ENCODE results near the gene COL27A1. TPM values are rescaled to one million over a fixed set of nuclear protein-coding genes. Genes with fewer than 3 reads are reported as not detected.

The COL27A1 gene
- total and polyA plus RNA-seq, 12 donors = 3.0 to 99.8 (median 11.9) TPM

DNA sequence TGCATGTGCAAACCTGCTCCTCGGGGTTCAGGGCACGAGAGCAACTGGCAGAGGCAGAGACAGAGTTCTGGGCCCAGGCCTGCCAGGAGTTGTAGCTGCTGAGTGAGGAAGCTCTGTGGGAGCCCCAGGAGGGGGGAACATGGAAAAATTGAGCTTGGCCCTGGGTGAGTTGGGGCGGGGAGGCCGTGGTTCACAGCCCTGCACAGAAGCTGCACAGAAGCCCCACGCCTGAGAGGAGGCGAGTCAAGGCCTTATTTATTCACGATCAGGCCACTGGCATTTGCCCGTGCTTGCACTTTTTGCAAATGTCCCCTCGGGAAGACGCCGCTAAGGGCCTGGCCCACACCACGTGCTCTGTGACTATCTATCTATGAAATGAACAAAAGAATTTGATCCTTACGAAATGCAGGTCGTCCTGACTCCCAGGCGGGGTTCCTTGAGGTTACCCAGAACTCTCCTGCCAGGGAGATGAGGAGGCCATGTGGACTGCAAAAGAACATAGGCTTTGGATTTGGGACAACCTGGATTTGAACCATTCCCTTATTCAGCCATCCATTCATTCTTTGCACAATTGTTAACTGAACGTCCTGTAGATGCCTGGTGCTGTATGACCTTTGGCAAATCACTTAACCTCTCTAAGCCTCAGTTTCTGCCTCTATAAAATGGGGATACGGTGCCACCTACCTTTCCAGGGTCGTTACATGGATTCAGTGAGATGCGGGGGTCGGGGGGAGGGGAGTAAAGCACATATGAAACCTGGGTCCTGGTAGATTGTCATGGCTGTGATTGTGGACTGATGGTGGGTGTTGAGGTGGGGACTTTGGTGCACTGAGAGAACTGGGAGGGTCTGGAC is 17.9 kb downstream of the COL27A1 start:
- H3K4me3 ChIP-seq = no peak overlapping the region
- WGBS, 4 donors = 62 to 72% (median 65%) methylated on average over 17 to 20 of the region's 20 CpGs
- peak in 5 of 7 donors; percentile 30 to 87 (median 49) for DNase-seq
- H3K27me3 ChIP-seq = no peaks in the 10 kb centered on the region
- peak overlapping the region in 2 of 5 donors; percentile 40 to 84 for H3K27ac ChIP-seq
- intact Hi-C loops (cut with DNase I) = no loop called here
- H3K9me3 ChIP-seq (replicated peaks in 1 of 3) = no peaks in the 10 kb centered on the region
- TF ChIP-seq, protein P1, sequence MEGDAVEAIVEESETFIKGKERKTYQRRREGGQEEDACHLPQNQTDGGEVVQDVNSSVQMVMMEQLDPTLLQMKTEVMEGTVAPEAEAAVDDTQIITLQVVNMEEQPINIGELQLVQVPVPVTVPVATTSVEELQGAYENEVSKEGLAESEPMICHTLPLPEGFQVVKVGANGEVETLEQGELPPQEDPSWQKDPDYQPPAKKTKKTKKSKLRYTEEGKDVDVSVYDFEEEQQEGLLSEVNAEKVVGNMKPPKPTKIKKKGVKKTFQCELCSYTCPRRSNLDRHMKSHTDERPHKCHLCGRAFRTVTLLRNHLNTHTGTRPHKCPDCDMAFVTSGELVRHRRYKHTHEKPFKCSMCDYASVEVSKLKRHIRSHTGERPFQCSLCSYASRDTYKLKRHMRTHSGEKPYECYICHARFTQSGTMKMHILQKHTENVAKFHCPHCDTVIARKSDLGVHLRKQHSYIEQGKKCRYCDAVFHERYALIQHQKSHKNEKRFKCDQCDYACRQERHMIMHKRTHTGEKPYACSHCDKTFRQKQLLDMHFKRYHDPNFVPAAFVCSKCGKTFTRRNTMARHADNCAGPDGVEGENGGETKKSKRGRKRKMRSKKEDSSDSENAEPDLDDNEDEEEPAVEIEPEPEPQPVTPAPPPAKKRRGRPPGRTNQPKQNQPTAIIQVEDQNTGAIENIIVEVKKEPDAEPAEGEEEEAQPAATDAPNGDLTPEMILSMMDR (IDR thresholded peaks at IDR 0.05) = no peak
- no peak for TF ChIP-seq POLR2A (IDR thresholded peaks at IDR 0.05)
- H3K36me3 ChIP-seq (replicated peaks in 1 of 2) = no peaks in the 10 kb centered on the region
- peaks cover 17 to 60% of the 10 kb centered on the region in 2 donors for H3K4me1 ChIP-seq (replicated peaks in 1 of 2)

DNA sequence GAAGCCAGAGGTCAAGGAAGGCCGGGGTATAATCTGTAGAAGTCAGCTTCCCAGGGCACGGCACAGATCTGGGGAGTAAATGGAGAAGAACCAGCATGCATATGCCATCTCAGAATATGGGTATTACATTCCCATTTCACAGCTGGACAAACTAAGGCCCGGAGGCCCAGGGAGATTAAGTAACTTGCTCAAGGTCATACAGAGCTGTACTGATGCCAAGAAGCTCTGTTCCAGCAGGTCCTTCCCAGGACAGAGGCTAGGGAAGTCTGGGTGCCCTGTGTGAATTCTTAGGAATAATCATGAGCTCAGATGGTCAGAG is 19.2 kb downstream of the COL27A1 start:
- WGBS, 4 donors = 51 to 76% (median 57%) methylated on average over 3 of the region's 3 CpGs

DNA sequence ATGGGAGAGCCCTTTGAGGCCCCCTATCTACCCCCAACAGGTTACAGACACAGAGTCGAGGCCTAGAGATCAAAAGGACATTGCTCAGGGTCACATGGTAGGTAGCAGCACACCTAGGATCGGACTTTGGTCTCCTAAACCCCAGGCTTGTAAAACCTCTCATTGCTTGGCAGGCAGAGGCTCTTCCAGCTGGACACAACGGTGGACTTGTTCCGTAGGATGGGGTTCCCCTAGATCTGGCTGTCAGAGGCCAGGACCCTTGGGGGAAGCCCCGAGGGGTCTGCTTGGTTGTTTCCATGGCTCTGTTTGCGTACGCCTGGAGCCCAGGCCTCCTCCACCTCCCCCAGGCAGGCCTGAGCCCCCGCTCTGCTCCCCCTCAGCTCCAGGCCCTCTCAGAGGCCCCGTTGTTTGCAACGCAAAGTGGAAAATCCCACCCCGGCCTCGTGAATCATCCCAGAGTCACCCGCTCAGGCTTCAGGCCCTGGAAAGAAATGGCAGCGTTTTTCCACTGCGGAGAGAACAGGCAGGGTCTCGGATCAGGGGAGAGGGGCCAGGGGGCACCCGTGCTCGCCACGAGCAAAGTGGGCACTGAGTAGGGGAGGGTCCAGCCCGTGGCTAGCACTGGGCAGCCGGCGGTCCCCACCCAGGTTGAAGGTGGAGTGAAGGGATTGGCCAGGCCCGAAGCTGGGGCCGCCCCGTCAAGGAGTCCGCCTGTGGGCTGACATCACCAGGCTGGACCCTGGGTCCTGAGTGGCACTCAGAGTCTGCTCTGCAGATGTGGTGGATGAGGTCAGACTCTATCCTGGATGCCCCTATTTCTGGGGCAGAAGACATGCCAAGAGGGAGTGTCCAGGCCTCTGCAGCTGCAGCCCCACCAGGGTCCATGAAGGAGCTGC is 19.8 kb downstream of the COL27A1 start:
- Histone ChIP-seq H3K4me1 (replicated peaks in 1 of 2) (peaks cover 29 to 73% of the 10 kb centered on the region in 2 donors), H3K27ac (peak overlapping the region in 3 of 5 donors; percentile 2 to 84 (median 75)), H3K4me3 (no peak overlapping the region), H3K27me3 (no peaks in the 10 kb centered on the region), H3K9me3 (replicated peaks in 1 of 3) (no peaks in the 10 kb centered on the region), H3K36me3 (replicated peaks in 1 of 2) (no peaks in the 10 kb centered on the region)
- WGBS, 4 donors = 55 to 71% (median 63%) methylated on average over 9 to 26 of the region's 26 CpGs
- TF ChIP-seq, protein P1 (IDR thresholded peaks at IDR 0.05) = no peak
- no peak for TF ChIP-seq POLR2A (IDR thresholded peaks at IDR 0.05)
- intact Hi-C loops (cut with DNase I) = no loop called here
- peak in 1 of 7 donors; percentile 70 for DNase-seq

More for the DNA sequence above, 19.2 kb downstream of the COL27A1 start:
- no peak for DNase-seq
- TF ChIP-seq, protein P1 (IDR thresholded peaks at IDR 0.05) = no peak
- no peak for TF ChIP-seq POLR2A (IDR thresholded peaks at IDR 0.05)
- Histone ChIP-seq H3K27ac (peak overlapping the region in 3 of 5 donors; percentile 2 to 84 (median 75)), H3K4me3 (no peak overlapping the region), H3K27me3 (no peaks in the 10 kb centered on the region), H3K4me1 (replicated peaks in 1 of 2) (peaks cover 29 to 73% of the 10 kb centered on the region in 2 donors), H3K36me3 (replicated peaks in 1 of 2) (no peaks in the 10 kb centered on the region), H3K9me3 (replicated peaks in 1 of 3) (no peaks in the 10 kb centered on the region)
- intact Hi-C loops (cut with DNase I) = no loop called here

Data from adrenal gland (tissue), 12 donors.